Fibroblast of mammary gland (primary cell): Measurements from ENCODE around the gene EIF5A.

Source experiments
- DNase-seq: peaks from one replicate; pipeline ENCODE4 v3.0.0-alpha.2; 2010; ENCODE audit warnings: low read depth
- H3K4me3 ChIP-seq: 2 replicates; pipeline ENCODE4 v1.5.1; 2011; ENCODE audit warnings: low read depth, mild to moderate bottlenecking, low read length, moderate library complexity; ENCODE audit not compliant: control insufficient read depth
- CTCF ChIP-seq: conservative IDR thresholded peaks from 2 replicates; pipeline ENCODE4 v1.5.1; 2011; ENCODE audit warnings: low read depth, low read length, inconsistent platforms; ENCODE audit not compliant: control insufficient read depth, insufficient read depth

EIF5A gene

GRCh38 chr17:7318121-7318860, 10.9 kb downstream of the EIF5A start:
- TF ChIP-seq CTCF: no peak
- no peak for DNase-seq
- no peak overlapping the region for H3K4me3 ChIP-seq

GRCh38 chr17:7321466-7321865, 14.0 kb downstream of the EIF5A start:
- no peak for DNase-seq
- no peak overlapping the region for H3K4me3 ChIP-seq
- no peak for TF ChIP-seq CTCF

GRCh38 chr17:7322520-7323194, 15.2 kb downstream of the EIF5A start:
- no peak for TF ChIP-seq CTCF
- DNase-seq: no peak
- H3K4me3 ChIP-seq: no peak overlapping the region

GRCh38 chr17:7323731-7324437, 16.5 kb downstream of the EIF5A start:
- no peak overlapping the region for H3K4me3 ChIP-seq

GRCh38 chr17:7324438-7324779, 17.0 kb downstream of the EIF5A start:
- no peak for TF ChIP-seq CTCF
- H3K4me3 ChIP-seq: no peak overlapping the region
- DNase-seq: no peak

More at GRCh38 chr17:7323731-7324437, 16.5 kb downstream of the EIF5A start:
- TF ChIP-seq CTCF: peak; percentile 80
- DNase-seq: peak; percentile 50

- TF ChIP-seq CTCF: no peak
- no peak for DNase-seq
- no peak overlapping the region for H3K4me3 ChIP-seq
Observed at GRCh38 chr17:7325031-7325528, 17.7 kb downstream of the EIF5A start.
